HEK293T (cell line): ENCODE data around the gene MAP3K10.
"Not testable (repeated sequence)": the region's sequence is repeated elsewhere in the genome, so short reads cannot be mapped to it uniquely, and the experiment has no call there.

ENCODE experiments used
- CTCF ChIA-PET: fragments of 350-600 bp; formaldehyde crosslinking; extraction: SDS; loops from one replicate; lab custom pipeline; 2021; ENCODE audit warnings: antibody characterized with exemption, inconsistent platforms; lab: Yijun Ruan, JAX
- POLR2A ChIA-PET: fragments of 350-600 bp; formaldehyde crosslinking; extraction: SDS; loops from one replicate; lab custom pipeline; 2020; ENCODE audit warnings: antibody characterized with exemption, inconsistent platforms; lab: Yijun Ruan, JAX
- DNase-seq: peaks from one replicate; pipeline ENCODE4 v3.0.0; 2012; ENCODE audit warnings: mixed read lengths; ENCODE audit errors: extremely low spot score
- ARNT ChIP-seq: fragments of 450-650 bp; IDR thresholded peaks from 2 replicates; pipeline ENCODE4 v1.6.1; 2017; ENCODE audit warnings: mild to moderate bottlenecking
- BHLHE40 ChIP-seq: fragments of 450-650 bp; IDR thresholded peaks from 2 replicates; pipeline ENCODE4 v1.6.1; 2016; ENCODE audit warnings: mild to moderate bottlenecking, moderate library complexity, borderline replicate concordance
- CTBP1 ChIP-seq: fragments of 450-650 bp; IDR thresholded peaks from 2 replicates; pipeline ENCODE4 v1.6.1; 2016; ENCODE audit warnings: borderline replicate concordance
- ELF4 ChIP-seq: fragments of 450-650 bp; IDR thresholded peaks from 2 replicates; pipeline ENCODE4 v1.6.1; 2017; ENCODE audit warnings: antibody characterized with exemption
- FOXA1 ChIP-seq: fragments of 450-650 bp; IDR thresholded peaks from 2 replicates; pipeline ENCODE4 v1.6.1; 2016; ENCODE audit warnings: mild to moderate bottlenecking
- FOXK2 ChIP-seq: fragments of 450-650 bp; IDR thresholded peaks from 2 replicates; pipeline ENCODE4 v1.6.1; 2016; ENCODE audit warnings: mild to moderate bottlenecking
- FOXM1 ChIP-seq: fragments of 450-650 bp; IDR thresholded peaks from 2 replicates; pipeline ENCODE4 v1.6.1; 2017; ENCODE audit warnings: mild to moderate bottlenecking, borderline replicate concordance
- HDGF ChIP-seq: fragments of 450-650 bp; IDR thresholded peaks from 2 replicates; pipeline ENCODE4 v1.6.1; 2017; ENCODE audit warnings: antibody characterized with exemption, borderline replicate concordance
- L3MBTL2 ChIP-seq: fragments of 450-650 bp; conservative IDR thresholded peaks from 2 replicates; pipeline ENCODE4 v1.6.1; 2016; ENCODE audit warnings: mild to moderate bottlenecking
- LEF1 ChIP-seq: fragments of 450-650 bp; IDR thresholded peaks from 2 replicates; pipeline ENCODE4 v1.6.1; 2017; ENCODE audit warnings: mild to moderate bottlenecking, borderline replicate concordance
- NFRKB ChIP-seq: fragments of 450-650 bp; IDR thresholded peaks from 2 replicates; pipeline ENCODE4 v1.6.1; 2016; ENCODE audit warnings: mild to moderate bottlenecking, moderate library complexity
- PKNOX1 ChIP-seq: fragments of 450-650 bp; IDR thresholded peaks from 2 replicates; pipeline ENCODE4 v1.6.1; 2016
- SP1 ChIP-seq: fragments of 450-650 bp; IDR thresholded peaks from 2 replicates; pipeline ENCODE4 v1.6.1; 2017
- SUZ12 ChIP-seq: fragments of 450-650 bp; IDR thresholded peaks from 2 replicates; pipeline ENCODE4 v1.6.1; 2016; ENCODE audit warnings: mild to moderate bottlenecking
- TARDBP ChIP-seq: fragments of 450-650 bp; IDR thresholded peaks from 2 replicates; pipeline ENCODE4 v1.6.1; 2016
- ZNF384 ChIP-seq: fragments of 450-650 bp; IDR thresholded peaks from 2 replicates; pipeline ENCODE4 v1.6.1; 2016

MAP3K10 gene

GRCh38 chr19:40165362-40165937, 25.8 kb upstream of the MAP3K10 start:
- ChIA-PET CTCF (interaction anchor here (0.6 to 1.3 kb wide), 10 partner anchors 8 to 264 kb away, joined by 3 to 12 read pairs (median 3); no protein-coding TSS in a partner anchor), POLR2A (interaction anchor here (1.2 to 1.5 kb wide), 2 partner anchors 25 to 195 kb away, joined by 4 to 5 read pairs; partner anchors contain the start of gene PSMC4)
- TF ChIP-seq ELF4 (no peak), HDGF (no peak), FOXA1 (no peak), FOXM1 (no peak), BHLHE40 (no peak), SP1 (no peak), L3MBTL2 (no peak), SUZ12 (no peak), NFRKB (no peak), TARDBP (no peak), ARNT (no peak), CTBP1 (no peak), LEF1 (no peak), FOXK2 (no peak), PKNOX1 (no peak), ZNF384 (no peak)
- DNase-seq = peak; percentile 66

GRCh38 chr19:40169482-40170302, 21.5 kb upstream of the MAP3K10 start:
- CTCF ChIA-PET = interaction anchor here (0.8 kb wide), 1 partner anchor 10 kb away, joined by 3 read pairs; no protein-coding TSS in a partner anchor
- POLR2A ChIA-PET = not testable (repeated sequence)

GRCh38 chr19:40170303-40170989, 20.8 kb upstream of the MAP3K10 start:
- POLR2A ChIA-PET, CTCF ChIA-PET: not testable (repeated sequence)

More at GRCh38 chr19:40169482-40170302, 21.5 kb upstream of the MAP3K10 start:
- not testable (repeated sequence) for DNase-seq

GRCh38 chr19:40171293-40171692, 19.9 kb upstream of the MAP3K10 start:
- DNase-seq, POLR2A ChIA-PET: not testable (repeated sequence)
- CTCF ChIA-PET = interaction anchor here (0.6 kb wide), 1 partner anchor 108 kb away, joined by 3 read pairs; no protein-coding TSS in a partner anchor

More at GRCh38 chr19:40170303-40170989, 20.8 kb upstream of the MAP3K10 start:
- DNase-seq = not testable (repeated sequence)

GRCh38 chr19:40174092-40174491, 17.1 kb upstream of the MAP3K10 start:
- POLR2A ChIA-PET = no interaction called here
- no peak for TF ChIP-seq LEF1
- no peak for TF ChIP-seq ZNF384
- no peak for TF ChIP-seq CTBP1
- no peak for TF ChIP-seq BHLHE40
- TF ChIP-seq FOXM1 = no peak
- no peak for TF ChIP-seq L3MBTL2
- TF ChIP-seq SP1 = no peak
- no peak for TF ChIP-seq ELF4
- no peak for TF ChIP-seq ARNT
- TF ChIP-seq HDGF = no peak
- TF ChIP-seq NFRKB = no peak
- no peak for TF ChIP-seq FOXA1
- no peak for TF ChIP-seq FOXK2
- TF ChIP-seq SUZ12 = no peak
- no peak for TF ChIP-seq PKNOX1
- no peak for TF ChIP-seq TARDBP
- DNase-seq = no peak
- CTCF ChIA-PET = interaction anchor here (0.7 to 1.3 kb wide), 2 partner anchors 9 to 23 kb away, joined by 3 to 12 read pairs; no protein-coding TSS in a partner anchor

- CTCF ChIA-PET = interaction anchor here (0.6 to 0.9 kb wide), 2 partner anchors 11 to 245 kb away, joined by 3 read pairs; no protein-coding TSS in a partner anchor
- no peak for TF ChIP-seq BHLHE40
- DNase-seq = no peak
- POLR2A ChIA-PET = no interaction called here
Measured at GRCh38 chr19:40175820-40176219, 15.4 kb upstream of the MAP3K10 start.
